Tibial artery (tissue), 4 donors: ENCODE data around the gene ZNF672.

ENCODE experiments used
- DNase-seq, 2 donors: peaks; one replicate each; pipeline ENCODE4 v3.0.0-alpha.2; 2019
- H3K27ac ChIP-seq, 2 donors: fragments of 200-600 bp; sonication (generic) in 1 of 2; 1 replicate in 1 of 2; 2 replicates in 1 of 2; pipeline ENCODE4 v1.5.1; 2018 to 2019; ENCODE audit warnings: mild to moderate bottlenecking in 1 of 2
- H3K27me3 ChIP-seq, 2 donors: fragments of 200-600 bp; sonication (generic) in 1 of 2; one replicate each; pipeline versions ENCODE4 v1.5.1 to v1.6.0; 2016 to 2019
- H3K36me3 ChIP-seq, 3 donors: fragments of 200-600 bp; sonication (generic) in 2 of 3; one replicate each; pipeline ENCODE4 v1.5.1; 2016 to 2019; ENCODE audit warnings: mild to moderate bottlenecking in 2 of 3
- H3K4me1 ChIP-seq, 4 donors: fragments of 200-600 bp; sonication (generic) in 2 of 4; 1 replicate in 3 of 4; 2 replicates in 1 of 4; pipeline ENCODE4 v1.5.1; 2016 to 2019
- H3K4me3 ChIP-seq, 2 donors: fragments of 200-600 bp; sonication (generic) in 1 of 2; 1 replicate in 1 of 2; 2 replicates in 1 of 2; pipeline ENCODE4 v1.5.1; 2018 to 2019; ENCODE audit warnings: mild to moderate bottlenecking in 2 of 2
- H3K9me3 ChIP-seq, 3 donors: fragments of 200-600 bp; sonication (generic) in 1 of 3; one replicate each; pipeline ENCODE4 v1.5.1; 2016 to 2019
- CTCF ChIP-seq, 2 experiments: fragments of 200-600 bp in 1 of 2; fragments of 450-650 bp in 1 of 2; IDR thresholded peaks; one replicate each; pipeline ENCODE4 v1.5.1; 2017 to 2019; ENCODE audit warnings: antibody characterized with exemption in 2 of 2, mild to moderate bottlenecking in 1 of 2, moderate library complexity in 1 of 2
- intact Hi-C: fragments of 100-400 bp; cut with DNase I; formaldehyde crosslinking; loops from one replicate; pipeline ENCODE4 v1.15.0; 2023; ENCODE audit warnings: low total_unique reads

ZNF672 gene

GRCh38 chr1:248850124-248850523 lies 12.1 kb downstream of the ZNF672 start:
- no peaks in the 10 kb centered on the region for H3K9me3 ChIP-seq
- H3K4me1 ChIP-seq = no peaks in the 10 kb centered on the region
- H3K27me3 ChIP-seq = no peaks in the 10 kb centered on the region
- no peak for TF ChIP-seq CTCF (IDR thresholded peaks at IDR 0.05)
- no peak overlapping the region for H3K27ac ChIP-seq
- peaks cover 37 to 83% (median 63%) of the 10 kb centered on the region in 3 donors for H3K36me3 ChIP-seq
- no peak overlapping the region for H3K4me3 ChIP-seq
- intact Hi-C loops = no loop called here
- peak in 1 of 2 donors; percentile 46 for DNase-seq

- TF ChIP-seq CTCF (IDR thresholded peaks at IDR 0.05) = no peak
- Histone ChIP-seq H3K9me3 (no peaks in the 10 kb centered on the region), H3K4me3 (no peak overlapping the region), H3K36me3 (peaks cover 32 to 83% (median 58%) of the 10 kb centered on the region in 3 donors), H3K27ac (no peak overlapping the region), H3K4me1 (no peaks in the 10 kb centered on the region), H3K27me3 (no peaks in the 10 kb centered on the region)
- DNase-seq = peak in 1 of 2 donors; percentile 47
- intact Hi-C loops = no loop called here
These were observed 12.7 kb downstream of the ZNF672 start for GRCh38 chr1:248850536-248851251.

- intact Hi-C loops = no loop called here
- no peak overlapping the region for H3K4me3 ChIP-seq
- H3K9me3 ChIP-seq = no peaks in the 10 kb centered on the region
- peaks cover 25 to 79% (median 51%) of the 10 kb centered on the region in 3 donors for H3K36me3 ChIP-seq
- TF ChIP-seq CTCF (IDR thresholded peaks at IDR 0.05) = no peak
- H3K4me1 ChIP-seq = no peaks in the 10 kb centered on the region
- DNase-seq = peak in 1 of 2 donors; percentile 42
- H3K27ac ChIP-seq = no peak overlapping the region
- no peaks in the 10 kb centered on the region for H3K27me3 ChIP-seq
These were observed 13.4 kb downstream of the ZNF672 start for GRCh38 chr1:248851390-248851789.

GRCh38 chr1:248852481-248853405 lies 14.7 kb downstream of the ZNF672 start:
- peaks cover 0 to 8% (median 5%) of the 10 kb centered on the region in 4 donors for H3K4me1 ChIP-seq
- H3K27me3 ChIP-seq = no peaks in the 10 kb centered on the region
- H3K4me3 ChIP-seq = no peak overlapping the region
- peaks cover 14 to 66% (median 37%) of the 10 kb centered on the region in 3 donors for H3K36me3 ChIP-seq
- no peaks in the 10 kb centered on the region for H3K9me3 ChIP-seq
- H3K27ac ChIP-seq = no peak overlapping the region
- peak in 1 of 2 donors; percentile 63 for DNase-seq
- intact Hi-C loops = no loop called here
- TF ChIP-seq CTCF (IDR thresholded peaks at IDR 0.05) = no peak

- intact Hi-C loops = no loop called here
- no peak overlapping the region for H3K27ac ChIP-seq
- H3K4me3 ChIP-seq = no peak overlapping the region
- H3K4me1 ChIP-seq = peaks cover 0 to 17% (median 10%) of the 10 kb centered on the region in 4 donors
- no peaks in the 10 kb centered on the region for H3K9me3 ChIP-seq
- DNase-seq = peak in 1 of 2 donors; percentile 45
- TF ChIP-seq CTCF (IDR thresholded peaks at IDR 0.05) = no peak
- peaks cover 6 to 55% (median 26%) of the 10 kb centered on the region in 3 donors for H3K36me3 ChIP-seq
- H3K27me3 ChIP-seq = no peaks in the 10 kb centered on the region
These were observed 15.8 kb downstream of the ZNF672 start for GRCh38 chr1:248853663-248854375.
